Suprapubic skin (tissue), 4 donors: ENCODE results near the gene MYBPHL.

ENCODE experiments used
- EP300 ChIP-seq: sonication (generic); formaldehyde crosslinking; IDR thresholded peaks from one replicate; pipeline ENCODE4 v1.6.1; 2017; ENCODE audit warnings: antibody characterized with exemption
- POLR2A ChIP-seq, 2 donors: fragments of 450-650 bp; IDR thresholded peaks; one replicate each; pipeline ENCODE4 v1.6.1; 2017; ENCODE audit warnings: antibody characterized with exemption in 2 of 2, mild to moderate bottlenecking in 2 of 2, moderate library complexity in 2 of 2
- POLR2AphosphoS5 ChIP-seq, 3 donors: sonication (generic); formaldehyde crosslinking; IDR thresholded peaks; one replicate each; pipeline ENCODE4 v1.6.1; 2017; ENCODE audit warnings: antibody characterized with exemption in 3 of 3
- TF ChIP-seq, protein P1 (sequence below), 2 donors: fragments of 200-600 bp in 1 of 2; fragments of 450-650 bp in 1 of 2; sonication (generic) in 1 of 2; IDR thresholded peaks; one replicate each; pipeline ENCODE4 v1.5.1; 2016 to 2019; ENCODE audit warnings: antibody characterized with exemption in 2 of 2, mild to moderate bottlenecking in 1 of 2, moderate library complexity in 1 of 2

DNA sequence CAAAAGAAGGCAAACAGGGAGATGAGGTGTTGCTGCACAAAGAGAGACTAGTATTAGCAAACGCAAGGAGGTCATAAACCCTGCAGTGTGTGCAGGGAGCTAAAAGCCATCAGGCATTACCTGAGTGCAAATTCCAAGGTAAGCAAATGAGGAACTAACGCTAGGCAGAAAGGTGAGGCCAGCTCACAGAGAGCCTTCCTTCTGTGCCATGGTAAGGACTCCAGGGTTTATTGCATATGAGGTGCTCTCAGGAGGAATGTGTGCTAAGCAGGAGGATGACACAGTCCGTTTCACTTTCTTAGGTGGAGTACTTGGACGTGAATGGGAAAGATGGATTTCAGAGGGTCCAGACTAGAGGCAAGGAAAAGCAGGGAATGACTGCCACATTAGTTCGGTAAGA, 44.6 kb upstream of the MYBPHL start:
- TF ChIP-seq, protein P1, sequence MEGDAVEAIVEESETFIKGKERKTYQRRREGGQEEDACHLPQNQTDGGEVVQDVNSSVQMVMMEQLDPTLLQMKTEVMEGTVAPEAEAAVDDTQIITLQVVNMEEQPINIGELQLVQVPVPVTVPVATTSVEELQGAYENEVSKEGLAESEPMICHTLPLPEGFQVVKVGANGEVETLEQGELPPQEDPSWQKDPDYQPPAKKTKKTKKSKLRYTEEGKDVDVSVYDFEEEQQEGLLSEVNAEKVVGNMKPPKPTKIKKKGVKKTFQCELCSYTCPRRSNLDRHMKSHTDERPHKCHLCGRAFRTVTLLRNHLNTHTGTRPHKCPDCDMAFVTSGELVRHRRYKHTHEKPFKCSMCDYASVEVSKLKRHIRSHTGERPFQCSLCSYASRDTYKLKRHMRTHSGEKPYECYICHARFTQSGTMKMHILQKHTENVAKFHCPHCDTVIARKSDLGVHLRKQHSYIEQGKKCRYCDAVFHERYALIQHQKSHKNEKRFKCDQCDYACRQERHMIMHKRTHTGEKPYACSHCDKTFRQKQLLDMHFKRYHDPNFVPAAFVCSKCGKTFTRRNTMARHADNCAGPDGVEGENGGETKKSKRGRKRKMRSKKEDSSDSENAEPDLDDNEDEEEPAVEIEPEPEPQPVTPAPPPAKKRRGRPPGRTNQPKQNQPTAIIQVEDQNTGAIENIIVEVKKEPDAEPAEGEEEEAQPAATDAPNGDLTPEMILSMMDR (IDR thresholded peaks at IDR 0.05) = no peak
- TF ChIP-seq EP300 (no peak), POLR2A (IDR thresholded peaks at IDR 0.05) (no peak), POLR2AphosphoS5 (IDR thresholded peaks at IDR 0.05) (no peak)
